BJ (cell line): Measurements from ENCODE around the gene ESYT2. TPM values are rescaled to one million over a fixed set of nuclear protein-coding genes. Genes with fewer than 3 reads are reported as not detected.

Experiments
- CTCF ChIA-PET: fragments of 350-600 bp; formaldehyde crosslinking; extraction: SDS; loops from one replicate; lab custom pipeline; 2021; ENCODE audit warnings: antibody characterized with exemption, inconsistent platforms; lab: Yijun Ruan, JAX
- POLR2A ChIA-PET: fragments of 300-600 bp; sonication (Branson Sonifier 250); formaldehyde crosslinking; extraction: SDS; loops from one replicate; lab custom pipeline; 2021; ENCODE audit warnings: antibody characterized with exemption; lab: Charles Lee
- DNase-seq: peaks from one replicate; pipeline ENCODE4 v3.0.0-alpha.2; 2011; ENCODE audit warnings: low read depth
- H3K27me3 ChIP-seq: 2 replicates; pipeline ENCODE4 v1.6.0; 2011; ENCODE audit warnings: low read length; ENCODE audit not compliant: control insufficient read depth, insufficient read depth
- H3K36me3 ChIP-seq: 2 replicates; pipeline ENCODE4 v1.5.1; 2011; ENCODE audit warnings: low read length; ENCODE audit not compliant: control insufficient read depth, insufficient read depth
- H3K4me3 ChIP-seq: 2 replicates; pipeline ENCODE4 v1.5.1; 2011; ENCODE audit warnings: low read depth, mild to moderate bottlenecking, control low read depth, low read length
- CTCF ChIP-seq: IDR thresholded peaks from 2 replicates; pipeline ENCODE4 v1.5.1; 2011; ENCODE audit warnings: low read depth, mild to moderate bottlenecking, control low read depth, inconsistent platforms, low read length, moderate library complexity; ENCODE audit not compliant: insufficient read depth
- polyA plus RNA-seq: library from polyadenylated mRNA; depleted of rRNA; stranded (reverse); fragments of >200 nt; gene quantifications from 2 replicates; pipeline ENCODE4 v1.2.3, GENCODE V29; 2011

The ESYT2 gene
- polyA plus RNA-seq, 1 experiment, result 49.2 TPM

DNA sequence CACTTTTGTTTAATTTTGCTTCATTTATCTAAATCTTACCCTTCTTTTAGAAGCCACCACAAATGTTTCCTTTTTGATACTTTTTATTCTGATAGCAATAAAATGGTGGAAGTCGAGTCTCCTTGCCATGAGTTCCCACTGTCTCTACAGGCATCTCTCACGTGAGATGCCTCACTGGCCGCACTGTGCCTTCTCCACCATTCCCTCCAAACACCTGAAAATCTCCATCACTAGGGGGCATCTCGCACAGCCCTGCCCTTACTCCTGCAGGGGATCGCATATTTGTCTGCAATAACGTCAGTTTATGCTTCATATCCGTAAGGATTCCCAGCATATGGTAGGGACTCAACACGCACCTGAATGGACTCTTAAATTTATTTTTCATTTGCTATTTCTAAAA lies 68.4 kb downstream of the ESYT2 start:
- H3K4me3 ChIP-seq, result no peak overlapping the region
- DNase-seq, result no peak
- ChIA-PET POLR2A (no interaction called here), CTCF (interaction anchor here (0.7 to 1.3 kb wide), 2 partner anchors 101 to 216 kb away, joined by 3 to 6 read pairs; no protein-coding TSS in a partner anchor)
- H3K27me3 ChIP-seq, result no peaks in the 10 kb centered on the region
- peaks cover 18% of the 10 kb centered on the region for H3K36me3 ChIP-seq
- TF ChIP-seq CTCF, result peak; percentile 22

GRCh38 chr7:158760445-158760764 lies 68.9 kb downstream of the ESYT2 start:
- Histone ChIP-seq H3K36me3 (peaks cover 18% of the 10 kb centered on the region), H3K4me3 (no peak overlapping the region), H3K27me3 (no peaks in the 10 kb centered on the region)
- POLR2A ChIA-PET, result no interaction called here
- no peak for TF ChIP-seq CTCF
- CTCF ChIA-PET, result interaction anchor here (1.3 kb wide), 1 partner anchor 216 kb away, joined by 6 read pairs; no protein-coding TSS in a partner anchor
- no peak for DNase-seq

DNA sequence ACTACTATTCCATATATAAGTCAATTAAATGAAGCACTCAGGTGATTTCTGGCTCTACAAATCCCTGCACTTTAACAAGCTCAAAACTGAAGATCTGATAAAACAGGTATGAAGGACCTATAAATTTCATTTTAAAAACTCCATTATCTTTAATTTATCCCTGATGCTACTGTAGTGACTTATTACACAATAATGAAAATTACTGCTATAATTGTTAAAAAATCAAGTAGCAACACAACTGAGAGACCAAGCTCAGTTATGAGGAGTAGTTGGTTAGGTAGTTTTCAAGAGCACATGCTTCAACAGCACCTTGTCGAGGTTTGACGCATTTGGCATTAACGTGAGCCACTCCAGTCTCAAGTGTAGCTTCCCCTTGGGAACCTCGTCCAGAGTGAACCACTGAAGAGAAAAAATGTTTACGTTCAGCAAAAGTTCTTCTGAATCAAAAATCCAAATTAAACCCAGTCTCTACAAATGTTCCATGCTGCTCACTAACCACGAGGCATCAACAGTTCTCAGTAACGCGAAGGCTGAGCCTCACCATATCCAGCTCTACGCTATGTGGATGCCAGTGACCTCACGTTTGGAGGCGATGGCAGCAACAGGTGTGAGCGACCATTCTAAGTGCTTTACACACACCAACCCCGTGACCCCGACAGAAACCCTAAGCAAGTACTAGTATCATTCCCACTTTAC lies 69.4 kb downstream of the ESYT2 start:
- POLR2A ChIA-PET, result no interaction called here
- TF ChIP-seq CTCF, result no peak
- H3K36me3 ChIP-seq, result peaks cover 17% of the 10 kb centered on the region

DNA sequence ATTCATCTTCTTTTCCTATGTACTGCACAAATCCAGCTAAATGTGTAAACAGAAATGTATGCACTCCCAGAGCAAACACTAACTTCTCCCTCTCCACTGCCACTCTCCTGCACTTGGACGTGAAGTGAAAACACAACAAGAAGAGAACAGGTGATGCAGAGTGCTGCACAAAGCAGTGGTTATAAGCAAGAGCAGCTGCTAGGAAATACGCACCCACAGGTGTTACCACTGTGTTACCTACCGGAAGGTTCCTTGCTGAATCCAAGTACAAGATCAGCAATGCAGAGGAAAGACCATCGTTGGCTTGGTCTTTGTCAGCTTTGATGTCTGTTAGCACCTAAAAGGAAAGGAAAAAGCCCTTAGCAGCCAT lies 70.1 kb downstream of the ESYT2 start:
- no peak for TF ChIP-seq CTCF
- Histone ChIP-seq H3K27me3 (no peaks in the 10 kb centered on the region), H3K4me3 (no peak overlapping the region), H3K36me3 (peaks cover 18% of the 10 kb centered on the region)
- no peak for DNase-seq
- CTCF ChIA-PET, result interaction anchor here (0.6 to 0.7 kb wide), 2 partner anchors 17 to 70 kb away, joined by 3 read pairs; no protein-coding TSS in a partner anchor
- POLR2A ChIA-PET, result no interaction called here

More for the DNA sequence above, 69.4 kb downstream of the ESYT2 start:
- Histone ChIP-seq H3K27me3 (no peaks in the 10 kb centered on the region), H3K4me3 (no peak overlapping the region)
- CTCF ChIA-PET, result interaction anchor here (0.6 to 1.3 kb wide), 2 partner anchors 17 to 217 kb away, joined by 3 to 6 read pairs; no protein-coding TSS in a partner anchor
- no peak for DNase-seq

GRCh38 chr7:158758586-158759244 lies 70.6 kb downstream of the ESYT2 start:
- Histone ChIP-seq H3K27me3 (no peaks in the 10 kb centered on the region), H3K4me3 (no peak overlapping the region), H3K36me3 (peaks cover 20% of the 10 kb centered on the region)
- TF ChIP-seq CTCF, result no peak
- ChIA-PET CTCF (interaction anchor here (0.7 kb wide), 1 partner anchor 70 kb away, joined by 3 read pairs; no protein-coding TSS in a partner anchor), POLR2A (no interaction called here)
- DNase-seq, result no peak
